ENCODE data around the gene SLFN13. TPM values are rescaled to one million over a fixed set of nuclear protein-coding genes. Genes with fewer than 3 reads are reported as not detected.
"Not testable (repeated sequence)": the region's sequence is repeated elsewhere in the genome, so short reads cannot be mapped to it uniquely, and the experiment has no call there.

Gene SLFN13
- total and polyA plus RNA-seq, 2 donors = 2.1 to 9.5 TPM

GRCh38 chr17:35414247-35414646 lies 34.3 kb downstream of the SLFN13 start:
- no peak for DNase-seq (ENCODE audit: extremely low spot score)

GRCh38 chr17:35407531-35407930 lies 41.0 kb downstream of the SLFN13 start:
- H3K4me1 ChIP-seq (ENCODE audit: insufficient read depth) = no peaks in the 10 kb centered on the region
- DNase-seq (ENCODE audit: extremely low spot score) = no peak
- H3K36me3 ChIP-seq (ENCODE audit: insufficient read depth) = peaks cover 3% of the 10 kb centered on the region
- no peak overlapping the region for H3K4me3 ChIP-seq (ENCODE audit: low read depth, low read length)
- 89% methylated on average over 26 of the region's 26 CpGs for WGBS
- no peak overlapping the region for H3K27ac ChIP-seq (ENCODE audit: low read depth)

More at GRCh38 chr17:35414247-35414646, 34.3 kb downstream of the SLFN13 start:
- no peak overlapping the region for H3K4me3 ChIP-seq (ENCODE audit: low read depth, low read length)
- H3K36me3 ChIP-seq (ENCODE audit: insufficient read depth) = peaks cover 2% of the 10 kb centered on the region
- no peak overlapping the region for H3K27ac ChIP-seq (ENCODE audit: low read depth)
- WGBS = 95% methylated on average over 1 of the region's 1 CpG
- H3K4me1 ChIP-seq (ENCODE audit: insufficient read depth) = no peaks in the 10 kb centered on the region

GRCh38 chr17:35406568-35406967 lies 42.0 kb downstream of the SLFN13 start:
- Histone ChIP-seq H3K36me3 (ENCODE audit: insufficient read depth) (peaks cover 3% of the 10 kb centered on the region), H3K4me3 (ENCODE audit: low read depth, low read length) (no peak overlapping the region), H3K4me1 (ENCODE audit: insufficient read depth) (no peaks in the 10 kb centered on the region), H3K27ac (ENCODE audit: low read depth) (no peak overlapping the region)
- no peak for DNase-seq (ENCODE audit: extremely low spot score)
- 77% methylated on average over 1 of the region's 1 CpG for WGBS

GRCh38 chr17:35404360-35404759 lies 44.2 kb downstream of the SLFN13 start:
- Histone ChIP-seq H3K27ac (ENCODE audit: low read depth) (no peak overlapping the region), H3K4me3 (ENCODE audit: low read depth, low read length) (no peak overlapping the region), H3K36me3 (ENCODE audit: insufficient read depth) (peaks cover 3% of the 10 kb centered on the region), H3K4me1 (ENCODE audit: insufficient read depth) (no peaks in the 10 kb centered on the region)
- DNase-seq (ENCODE audit: extremely low spot score) = no peak
- 78% methylated on average over 1 of the region's 1 CpG for WGBS

GRCh38 chr17:35393783-35394182 lies 54.8 kb downstream of the SLFN13 start:
- not testable (repeated sequence) for DNase-seq (ENCODE audit: extremely low spot score); H3K36me3 ChIP-seq (ENCODE audit: insufficient read depth); H3K4me1 ChIP-seq (ENCODE audit: insufficient read depth); H3K4me3 ChIP-seq (ENCODE audit: low read depth, low read length); H3K27ac ChIP-seq (ENCODE audit: low read depth)
- 90% methylated on average over 13 of the region's 13 CpGs for WGBS

GRCh38 chr17:35390663-35391062 lies 57.9 kb downstream of the SLFN13 start:
- WGBS = 52% methylated on average over 2 of the region's 2 CpGs
- DNase-seq (ENCODE audit: extremely low spot score) = no peak

GRCh38 chr17:35390156-35390555 lies 58.4 kb downstream of the SLFN13 start:
- Histone ChIP-seq H3K27ac (ENCODE audit: low read depth) (no peak overlapping the region), H3K36me3 (ENCODE audit: insufficient read depth) (no peaks in the 10 kb centered on the region), H3K4me3 (ENCODE audit: low read depth, low read length) (no peak overlapping the region), H3K4me1 (ENCODE audit: insufficient read depth) (no peaks in the 10 kb centered on the region)
- 76% methylated on average over 2 of the region's 2 CpGs for WGBS
- no peak for DNase-seq (ENCODE audit: extremely low spot score)

More at GRCh38 chr17:35390663-35391062, 57.9 kb downstream of the SLFN13 start:
- Histone ChIP-seq H3K36me3 (ENCODE audit: insufficient read depth) (no peaks in the 10 kb centered on the region), H3K4me3 (ENCODE audit: low read depth, low read length) (no peak overlapping the region), H3K27ac (ENCODE audit: low read depth) (no peak overlapping the region), H3K4me1 (ENCODE audit: insufficient read depth) (no peaks in the 10 kb centered on the region)

GRCh38 chr17:35387496-35387895 lies 61.1 kb downstream of the SLFN13 start:
- Histone ChIP-seq H3K4me1 (ENCODE audit: insufficient read depth) (no peaks in the 10 kb centered on the region), H3K27ac (ENCODE audit: low read depth) (no peak overlapping the region), H3K36me3 (ENCODE audit: insufficient read depth) (no peaks in the 10 kb centered on the region), H3K4me3 (ENCODE audit: low read depth, low read length) (no peak overlapping the region)
- no peak for DNase-seq (ENCODE audit: extremely low spot score)

Small RNA genes lying within 50 kb of the gene (small RNA-seq; reads per million reads assigned to genes)
- gene AC060766.5 = not detected

Other genes starting within 250 kb of the SLFN13 start
- 30.3 TPM for gene SLFN5, start 205.7 kb downstream of the SLFN13 start, total RNA-seq
- 12.6 TPM for gene SLFN5, start 205.7 kb downstream of the SLFN13 start, polyA plus RNA-seq
- gene SLFN11, start 75.1 kb downstream of the SLFN13 start, total RNA-seq = 47.3 TPM
- gene SLFN11, start 75.1 kb downstream of the SLFN13 start, polyA plus RNA-seq = 6.7 TPM
- 35.3 TPM for gene SLFN12, start 16.3 kb downstream of the SLFN13 start, total RNA-seq
- gene SLFN12, start 16.3 kb downstream of the SLFN13 start, polyA plus RNA-seq = 1.7 TPM
- gene SLFN12L, start 88.9 kb upstream of the SLFN13 start, total RNA-seq = 3.6 TPM
- 0.30 TPM for gene SLFN12L, start 88.9 kb upstream of the SLFN13 start, polyA plus RNA-seq
- 0.48 TPM for gene SLFN14, start 112.1 kb upstream of the SLFN13 start, total RNA-seq
- gene SLFN14, start 112.1 kb upstream of the SLFN13 start, polyA plus RNA-seq = not detected
- 5.8 TPM for gene PEX12, start 129.8 kb upstream of the SLFN13 start, total RNA-seq
- 6.3 TPM for gene PEX12, start 129.8 kb upstream of the SLFN13 start, polyA plus RNA-seq
- gene AP2B1, start 138.6 kb upstream of the SLFN13 start, total RNA-seq = 69.7 TPM
- 60.5 TPM for gene AP2B1, start 138.6 kb upstream of the SLFN13 start, polyA plus RNA-seq